IPS-11a (cell line): ENCODE measurements around the gene LSM7.

Experiments used
- H3K4me3 ChIP-seq: one replicate; pipeline ENCODE4 v1.5.1; 2013; ENCODE audit warnings: low read depth, low read length, control low read depth

The LSM7 gene

DNA sequence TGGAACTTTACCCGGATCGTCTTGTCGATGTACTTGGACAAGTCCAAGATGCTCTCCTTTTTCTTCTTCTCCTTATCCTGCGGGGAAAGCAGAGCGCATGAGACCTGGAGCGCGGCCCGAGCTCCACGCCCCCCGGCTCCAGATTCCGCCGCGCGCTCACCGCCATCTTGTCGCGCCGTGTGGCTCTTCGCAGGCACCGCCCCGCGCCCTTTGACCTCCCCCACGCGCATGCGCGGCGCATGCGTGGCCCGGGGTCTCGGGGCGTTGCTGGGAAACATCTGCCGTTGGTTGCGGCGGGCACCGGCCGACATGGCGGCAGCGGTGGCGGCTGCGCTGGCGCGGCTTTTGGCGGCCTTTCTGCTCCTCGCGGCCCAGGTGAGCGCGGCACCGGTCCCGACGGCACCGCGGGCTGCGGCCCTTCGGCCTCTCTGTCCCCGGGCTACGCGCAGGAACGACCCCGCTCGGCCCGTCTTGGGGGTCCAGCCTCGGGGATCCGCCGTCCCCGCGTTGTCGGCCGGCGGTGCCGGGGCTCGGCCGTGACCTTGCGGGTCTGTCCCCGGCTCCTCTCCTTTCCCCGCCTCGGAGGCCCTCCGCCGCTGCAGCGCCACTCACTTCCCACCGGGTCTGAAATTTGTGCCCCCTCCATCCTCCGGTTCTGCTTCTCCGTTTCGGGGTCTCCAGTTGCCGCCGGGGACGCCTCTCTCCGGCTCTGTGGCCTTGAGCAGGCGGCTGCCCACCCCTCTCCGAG lies at the start of gene LSM7, which contains the start of gene SPPL2B:
Gene LSM7, minus strand, starts transcription at position 186 of the 748 bp plus-strand sequence. Its CDS starts 20 bp downstream, at position 166.
Gene SPPL2B, plus strand, starts transcription at position 284 of the 748 bp plus-strand sequence. Its CDS starts 26 bp downstream, at position 310.
- peak within 1 kb of the TSS; percentile 96 for H3K4me3 ChIP-seq

DNA sequence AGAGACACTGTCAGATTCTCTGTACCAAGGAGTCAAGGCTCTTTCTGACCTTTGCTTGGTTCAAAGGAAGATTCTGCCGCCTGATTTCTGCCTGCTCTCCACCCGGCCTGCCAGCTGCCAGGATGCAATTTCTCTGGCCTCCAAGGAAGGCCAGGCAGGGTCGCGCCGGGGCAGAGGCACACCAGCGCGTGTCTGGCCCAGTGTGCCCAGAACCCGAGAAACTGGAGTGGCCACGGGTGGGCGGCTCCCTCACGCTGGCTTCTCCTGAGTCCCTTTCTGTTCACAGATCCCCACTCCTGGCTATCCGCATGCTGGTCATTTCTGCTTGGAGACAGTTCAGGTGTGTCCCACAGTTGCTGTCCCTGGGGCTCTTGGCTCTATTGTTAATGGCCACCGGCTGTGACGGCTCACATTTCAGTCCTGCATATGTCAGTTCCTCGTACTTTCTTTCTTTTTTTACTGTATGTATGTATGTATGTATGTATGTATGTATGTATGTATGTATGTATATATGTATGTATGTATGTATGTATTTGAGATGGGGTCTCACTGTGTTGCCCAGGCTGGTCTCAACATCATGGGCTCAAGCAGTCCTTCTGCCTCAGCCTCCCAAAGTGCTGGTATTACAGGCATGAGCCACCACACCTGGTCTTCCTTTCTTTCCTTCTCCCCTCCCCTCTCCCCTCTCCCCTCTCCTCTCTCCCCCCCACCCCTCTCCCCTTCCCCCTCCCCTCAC lies 48.6 kb upstream of the LSM7 start:
- no peak overlapping the region for H3K4me3 ChIP-seq

GRCh38 chr19:2375353-2376121 lies 47.2 kb upstream of the LSM7 start:
- H3K4me3 ChIP-seq, result no peak overlapping the region

DNA sequence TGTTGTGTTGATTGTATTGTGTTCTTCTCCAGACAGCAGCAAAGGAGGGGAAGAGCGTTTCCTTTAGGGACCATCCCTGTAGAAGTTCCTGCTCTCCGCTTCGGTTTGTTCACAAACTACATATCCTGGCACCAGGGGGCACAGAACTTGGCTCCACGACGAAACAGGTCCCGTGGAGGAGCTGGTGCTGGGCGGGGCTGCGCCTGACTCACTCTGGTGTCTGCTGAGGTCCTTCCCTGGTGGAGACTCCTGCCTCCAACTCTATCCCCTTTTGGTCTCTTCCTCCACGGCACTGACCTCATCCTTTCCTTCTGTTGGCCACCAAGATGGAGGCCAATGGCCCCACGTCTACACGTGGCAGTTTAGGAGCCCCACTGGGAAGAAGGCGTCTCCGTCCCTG lies 46.4 kb upstream of the LSM7 start:
- no peak overlapping the region for H3K4me3 ChIP-seq

DNA sequence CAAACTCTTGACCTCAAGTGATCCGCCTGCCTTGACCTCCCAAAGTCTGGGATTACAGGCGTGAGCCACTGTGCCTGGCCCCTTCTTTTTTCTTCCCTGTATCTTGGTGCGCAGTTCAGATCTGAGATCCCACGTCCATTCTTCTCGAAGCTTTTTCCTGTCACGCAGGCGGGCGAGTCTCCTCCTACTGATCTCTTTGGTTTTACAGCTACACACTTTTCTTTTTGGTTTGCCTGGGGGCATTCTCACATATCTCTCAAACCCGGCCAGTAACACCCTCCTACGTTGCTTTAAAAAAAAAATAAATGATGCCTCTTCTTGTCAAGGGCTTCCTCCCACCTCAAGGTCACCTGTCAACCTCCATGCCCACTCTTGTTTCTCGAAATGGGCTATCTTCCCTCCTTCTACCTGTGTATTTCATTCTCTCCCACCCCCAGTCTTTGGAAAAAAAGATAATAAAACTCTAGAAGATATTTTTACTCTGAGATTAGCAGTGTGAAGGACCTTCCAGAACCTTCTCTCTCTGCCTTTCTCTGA lies 43.8 kb upstream of the LSM7 start:
- H3K4me3 ChIP-seq, result no peak overlapping the region

DNA sequence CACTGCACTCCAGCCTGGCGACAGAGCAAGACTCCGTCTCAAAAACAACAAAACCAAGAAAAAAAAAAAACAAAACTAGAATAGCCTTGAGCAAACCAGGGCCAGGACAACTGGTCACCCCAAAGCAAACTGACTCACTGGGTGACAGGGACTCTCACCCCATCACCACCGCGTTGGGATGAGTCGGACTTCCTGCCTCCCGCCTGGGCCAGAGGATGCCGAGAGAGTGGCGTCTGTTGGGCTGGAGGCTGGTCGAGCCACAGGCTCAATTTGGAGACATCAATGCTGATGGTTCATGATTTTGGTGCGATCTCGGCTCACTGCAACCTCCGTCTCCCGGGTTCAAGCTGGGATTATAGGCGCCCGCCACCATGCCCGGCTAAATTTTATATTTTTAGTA lies 43.3 kb upstream of the LSM7 start:
- no peak overlapping the region for H3K4me3 ChIP-seq

DNA sequence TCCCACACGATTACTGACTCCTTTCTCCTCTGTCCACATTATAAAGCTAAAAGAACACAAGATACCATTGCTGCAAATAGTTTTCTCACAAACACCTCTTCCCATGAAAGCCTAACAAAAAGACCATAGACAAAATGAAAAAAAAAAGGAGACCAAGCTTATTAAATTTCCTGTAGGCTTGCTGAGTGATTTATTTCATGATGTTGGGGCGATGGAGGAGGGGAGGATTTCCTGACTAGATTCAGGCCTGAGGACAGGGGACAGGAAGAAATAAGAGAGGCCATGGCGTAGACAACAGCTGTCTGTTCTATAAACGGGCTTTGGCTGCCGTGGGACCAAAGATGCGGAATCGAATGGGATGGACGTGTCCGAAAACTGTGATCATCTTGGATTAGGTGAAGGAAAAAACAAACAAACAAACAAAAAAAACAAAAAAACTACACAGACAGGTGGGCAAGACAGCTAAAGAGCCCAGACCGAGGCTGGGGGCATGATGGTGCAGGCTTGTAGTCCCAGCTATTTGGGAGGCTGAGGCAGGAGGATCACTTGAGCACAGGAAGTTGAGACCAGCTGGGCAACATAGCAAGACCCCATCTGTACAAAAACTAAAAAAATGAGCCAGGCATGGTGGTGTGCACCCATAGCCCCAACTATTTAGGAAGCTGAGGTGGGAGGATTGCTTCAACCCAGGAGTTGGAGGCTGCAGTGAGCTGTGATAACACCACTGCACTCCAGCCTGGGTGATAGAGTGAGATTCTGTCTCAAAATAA lies 37.0 kb upstream of the LSM7 start:
- no peak overlapping the region for H3K4me3 ChIP-seq

GRCh38 chr19:2363419-2363818 lies 35.0 kb upstream of the LSM7 start:
- H3K4me3 ChIP-seq, result no peak overlapping the region

- H3K4me3 ChIP-seq, result no peak overlapping the region
These were observed 34.5 kb upstream of the LSM7 start for GRCh38 chr19:2362970-2363300.

DNA sequence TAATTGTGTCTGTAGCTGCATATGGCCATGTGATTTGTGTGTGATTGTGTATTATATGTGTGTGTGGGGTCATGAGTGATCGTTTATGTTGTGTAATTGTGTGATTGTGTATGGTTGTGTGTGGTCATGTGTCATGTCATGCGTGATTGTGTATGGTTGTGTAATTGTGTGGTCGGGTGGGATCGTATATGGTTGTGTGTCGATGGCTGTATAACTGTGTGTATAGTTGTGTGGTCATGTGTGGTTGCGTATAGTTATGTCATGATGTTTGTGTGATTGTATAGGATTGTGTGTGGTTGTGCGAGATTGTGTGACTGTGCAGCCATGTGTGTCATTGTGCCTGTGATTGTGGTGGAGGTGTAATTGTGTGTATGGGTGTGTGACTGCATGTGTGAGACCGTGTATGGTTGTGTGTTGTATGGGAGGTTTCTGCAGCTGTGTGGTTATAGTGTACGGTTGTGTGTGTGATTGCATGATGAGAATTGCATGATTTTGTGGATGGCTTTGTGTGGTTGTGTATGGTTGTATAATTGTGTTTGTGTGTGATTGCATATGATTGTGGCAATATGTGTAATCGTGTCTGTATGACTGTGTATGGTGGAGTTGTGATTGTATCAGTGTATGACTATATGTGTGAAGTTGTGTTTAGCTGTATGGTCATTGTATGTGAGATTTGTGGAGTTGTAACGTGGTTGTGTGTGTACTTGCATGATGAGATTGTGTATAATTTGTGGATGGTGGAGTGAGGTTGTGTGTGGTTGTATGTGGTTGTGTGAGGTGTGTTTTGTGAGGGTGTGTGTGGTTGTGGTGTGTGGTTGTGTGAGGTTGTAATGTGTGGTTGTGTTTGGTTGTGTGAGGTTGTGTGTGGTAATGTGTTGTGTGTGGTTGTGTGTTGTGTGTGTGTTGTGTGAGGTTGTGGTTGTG lies 33.9 kb upstream of the LSM7 start:
- no peak overlapping the region for H3K4me3 ChIP-seq

- H3K4me3 ChIP-seq, result no peak overlapping the region
These were observed 33.1 kb upstream of the LSM7 start for GRCh38 chr19:2361246-2362045.

GRCh38 chr19:2360833-2361232 lies 32.4 kb upstream of the LSM7 start:
- no peak overlapping the region for H3K4me3 ChIP-seq

GRCh38 chr19:2359992-2360685 lies 31.8 kb upstream of the LSM7 start, which contains the start of gene TMPRSS9:
TSS of gene TMPRSS9 (plus strand) at chr19:2360265. CDS start at chr19:2389786, 29,521 bp downstream.
- H3K4me3 ChIP-seq, result no peak within 1 kb of the TSS

- no peak overlapping the region for H3K4me3 ChIP-seq
These were observed 30.3 kb upstream of the LSM7 start for GRCh38 chr19:2358548-2359173.

DNA sequence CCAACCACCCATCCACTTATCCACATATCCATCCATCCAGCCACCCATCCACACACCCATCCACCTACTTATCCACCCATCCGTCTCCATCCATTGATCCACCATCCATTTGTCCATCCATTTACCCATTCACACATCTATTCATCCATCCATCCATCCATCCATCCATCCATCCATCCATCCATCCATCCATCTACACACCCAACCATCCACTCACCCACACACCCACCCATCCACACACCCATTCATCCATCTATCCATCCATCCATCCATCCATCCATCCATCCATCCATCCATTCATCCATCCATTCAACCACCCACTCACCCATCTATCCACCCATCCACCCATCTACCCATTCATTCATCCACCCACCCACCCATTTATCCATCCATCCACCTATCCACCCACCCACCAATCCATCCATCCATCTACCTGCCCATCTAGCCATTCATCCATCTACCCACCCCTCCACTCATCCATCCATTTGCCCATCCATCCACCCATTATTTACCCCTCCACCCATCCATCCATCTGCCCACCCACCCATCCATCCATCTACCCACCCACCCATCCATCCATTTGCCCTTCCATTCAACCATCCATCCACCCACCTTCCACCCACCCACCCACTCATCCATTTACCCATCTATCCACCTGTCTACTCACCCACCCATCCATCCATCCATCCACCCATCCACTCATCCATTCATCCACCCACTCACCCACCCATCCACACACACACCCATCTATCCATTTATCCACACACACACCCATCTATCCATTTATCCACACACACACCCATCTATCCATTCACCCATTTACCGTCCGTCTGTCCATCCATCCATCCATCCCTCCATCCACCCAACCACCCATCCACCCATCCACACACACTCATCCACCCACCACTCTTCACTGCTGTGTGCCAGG lies 29.2 kb upstream of the LSM7 start:
- no peak overlapping the region for H3K4me3 ChIP-seq

DNA sequence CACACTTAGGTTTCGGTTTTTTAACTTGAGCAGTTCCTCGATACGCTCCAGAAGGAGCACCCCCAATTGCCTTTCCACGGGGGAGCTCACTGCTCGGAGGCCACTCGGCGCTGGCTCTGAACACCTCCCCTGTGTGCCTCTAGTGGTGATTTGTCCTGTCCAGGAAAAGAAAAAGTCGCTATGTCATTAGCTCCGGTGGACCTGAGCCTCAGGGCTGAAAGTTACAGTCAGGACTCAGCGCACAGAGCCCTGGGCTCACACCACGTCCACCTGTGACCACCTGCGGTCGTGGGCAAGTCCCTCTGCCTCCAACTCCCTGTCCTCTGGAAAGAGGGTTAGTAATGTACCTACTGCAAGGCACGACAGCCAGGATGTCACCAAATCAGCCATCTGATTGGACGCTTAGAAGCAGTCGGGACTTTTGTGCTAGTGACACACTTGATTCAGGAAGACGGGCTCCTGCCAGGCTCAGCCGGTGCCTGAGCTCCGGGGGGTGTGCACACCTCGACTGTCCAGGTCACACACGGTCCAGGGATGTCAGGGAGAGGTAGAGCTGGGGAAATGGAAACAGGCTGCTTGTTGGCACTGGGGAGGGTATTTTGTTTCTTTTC lies 27.8 kb upstream of the LSM7 start:
- no peak overlapping the region for H3K4me3 ChIP-seq
